ENCODE measurements around the gene ZRANB3.
"Not testable (repeated sequence)": the region's sequence is repeated elsewhere in the genome, so short reads cannot be mapped to it uniquely, and the experiment has no call there.

The ZRANB3 gene

GRCh38 chr2:135530313-135531230, at the start of gene ZRANB3:
TSS of gene ZRANB3 (minus strand) at chr2:135531218.
- DNase-seq (ENCODE audit: low read depth in 2 of 2), result peak; percentile 87 to 91

- DNase-seq (ENCODE audit: low read depth in 2 of 2), result no peak
Observed at GRCh38 chr2:135573620-135574019, 42.6 kb upstream of the ZRANB3 start.

GRCh38 chr2:135570884-135571283, 39.9 kb upstream of the ZRANB3 start:
- no peak for DNase-seq (ENCODE audit: low read depth in 2 of 2)

DNA sequence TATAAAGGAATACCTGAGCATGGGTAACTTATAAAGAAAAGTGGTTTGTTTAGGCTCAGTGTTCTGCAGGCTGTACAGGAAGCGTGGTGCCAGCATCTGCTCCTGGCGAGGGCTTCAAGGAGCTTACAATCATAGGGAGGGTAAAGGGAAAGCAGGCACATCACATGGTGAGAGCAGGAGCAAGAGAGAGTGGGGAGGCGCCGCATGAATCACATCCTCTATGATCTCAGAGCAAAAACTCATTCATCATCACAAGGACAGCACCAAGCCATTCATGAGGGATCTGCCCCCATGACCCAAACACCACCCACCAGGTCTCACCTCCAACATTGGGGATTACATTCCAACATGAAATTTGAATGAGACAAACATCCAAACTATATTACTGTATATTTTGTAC, 32.8 kb upstream of the ZRANB3 start:
- DNase-seq (ENCODE audit: low read depth in 2 of 2), result no peak

GRCh38 chr2:135561925-135562324, 30.9 kb upstream of the ZRANB3 start:
- DNase-seq (ENCODE audit: low read depth in 2 of 2), result no peak

- DNase-seq (ENCODE audit: low read depth in 2 of 2), result no peak
Observed at GRCh38 chr2:135557530-135557929, 26.5 kb upstream of the ZRANB3 start.

DNA sequence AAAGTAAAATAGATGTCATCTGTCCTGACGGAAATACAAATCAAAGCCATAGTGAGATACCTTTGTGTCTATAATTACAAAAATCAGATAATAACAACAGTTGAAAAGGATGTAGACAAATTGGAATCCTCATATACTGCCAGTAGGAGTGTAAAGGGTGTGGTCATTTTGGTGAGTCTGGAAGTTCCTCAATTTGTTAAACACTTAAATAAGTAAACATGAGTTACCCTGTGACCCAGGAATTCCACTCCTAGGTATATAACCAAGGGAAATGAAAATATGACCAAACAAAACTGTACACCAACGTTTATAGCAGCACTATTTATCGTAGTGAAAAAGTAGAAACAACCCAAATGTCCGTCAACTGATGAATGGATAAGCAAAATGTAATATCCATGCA, 24.3 kb upstream of the ZRANB3 start:
- DNase-seq (ENCODE audit: low read depth in 2 of 2), result no peak

- no peak for DNase-seq (ENCODE audit: low read depth in 2 of 2)
Observed at GRCh38 chr2:135552887-135553286, 21.9 kb upstream of the ZRANB3 start.

- no peak for DNase-seq (ENCODE audit: low read depth in 2 of 2)
Observed at GRCh38 chr2:135551356-135551755, 20.3 kb upstream of the ZRANB3 start.

DNA sequence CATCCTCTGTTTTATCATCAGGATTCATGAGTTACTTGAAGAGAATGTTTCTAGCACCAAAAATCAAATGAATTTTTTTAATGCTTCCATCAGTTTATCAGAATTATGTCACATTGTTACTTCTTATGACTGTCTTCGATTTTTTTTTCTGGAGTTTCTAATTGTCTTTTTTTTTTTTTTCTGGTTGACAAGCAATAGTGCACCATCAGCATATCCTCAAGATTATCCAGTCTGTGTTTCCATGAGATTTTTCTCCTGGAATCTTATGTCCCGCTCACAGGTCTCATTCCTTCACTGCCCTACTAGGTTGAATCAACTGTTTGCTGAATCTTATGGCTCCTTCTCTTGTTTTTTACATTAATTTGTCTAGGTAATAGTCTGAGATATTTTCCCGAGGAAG, 16.3 kb upstream of the ZRANB3 start:
- DNase-seq (ENCODE audit: low read depth in 2 of 2), result no peak

- no peak for DNase-seq (ENCODE audit: low read depth in 2 of 2)
Observed at GRCh38 chr2:135546436-135546835, 15.4 kb upstream of the ZRANB3 start.

DNA sequence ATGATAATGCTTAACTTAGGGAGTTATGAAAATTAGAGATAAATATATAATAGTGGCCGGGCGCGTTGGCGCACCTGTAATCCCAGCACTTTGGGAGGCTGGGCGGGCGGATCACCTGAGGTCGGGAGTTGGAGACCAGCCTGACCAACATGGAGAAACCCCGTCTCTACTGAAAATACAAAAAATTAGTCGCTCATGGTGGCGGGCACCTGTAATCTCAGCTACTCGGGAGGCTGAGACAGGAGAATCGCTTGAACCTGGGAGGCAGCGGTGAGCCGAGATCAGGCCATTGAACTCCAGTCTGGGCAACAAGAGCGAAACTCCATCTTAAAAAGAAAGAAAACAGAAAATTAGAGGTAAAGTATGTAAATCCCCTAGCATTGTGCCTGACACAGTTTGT, 2.5 kb upstream of the ZRANB3 start:
- not testable (repeated sequence) for DNase-seq (ENCODE audit: low read depth in 2 of 2)

GRCh38 chr2:135532581-135532980, 1.6 kb upstream of the ZRANB3 start:
- no peak for DNase-seq (ENCODE audit: low read depth in 2 of 2)

GRCh38 chr2:135531231-135532197, 496 bp upstream of the ZRANB3 start, which contains the start of gene R3HDM1:
TSS of gene R3HDM1 (plus strand) at chr2:135531484. CDS start at chr2:135604846, 73,362 bp downstream.
- peak; percentile 93 to 94 for DNase-seq (ENCODE audit: low read depth in 2 of 2)

- DNase-seq (ENCODE audit: low read depth in 2 of 2), result no peak
Observed at GRCh38 chr2:135528006-135528405, 3.0 kb downstream of the ZRANB3 start.

DNA sequence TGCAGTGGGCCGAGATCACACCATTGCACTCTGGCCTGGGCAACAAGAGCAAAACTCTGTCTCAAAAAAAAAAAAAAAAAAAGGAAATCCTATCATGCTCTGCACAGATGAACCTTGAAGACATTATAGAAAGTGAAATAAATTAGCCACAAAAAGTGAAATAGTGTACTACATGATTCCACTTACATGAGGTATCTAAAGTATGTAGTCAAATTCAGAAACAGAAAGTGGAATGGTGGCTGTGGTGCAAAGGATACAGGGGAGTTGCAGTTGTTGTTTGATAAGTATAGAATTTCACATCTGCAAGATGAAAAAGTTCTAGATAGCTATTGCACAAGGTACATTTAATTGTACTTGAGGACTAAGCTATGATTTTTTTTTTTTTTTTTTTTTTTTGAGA, 5.2 kb downstream of the ZRANB3 start:
- no peak for DNase-seq (ENCODE audit: low read depth in 2 of 2)

- no peak for DNase-seq (ENCODE audit: low read depth in 2 of 2)
Observed at GRCh38 chr2:135512099-135512498, 18.9 kb downstream of the ZRANB3 start.

DNA sequence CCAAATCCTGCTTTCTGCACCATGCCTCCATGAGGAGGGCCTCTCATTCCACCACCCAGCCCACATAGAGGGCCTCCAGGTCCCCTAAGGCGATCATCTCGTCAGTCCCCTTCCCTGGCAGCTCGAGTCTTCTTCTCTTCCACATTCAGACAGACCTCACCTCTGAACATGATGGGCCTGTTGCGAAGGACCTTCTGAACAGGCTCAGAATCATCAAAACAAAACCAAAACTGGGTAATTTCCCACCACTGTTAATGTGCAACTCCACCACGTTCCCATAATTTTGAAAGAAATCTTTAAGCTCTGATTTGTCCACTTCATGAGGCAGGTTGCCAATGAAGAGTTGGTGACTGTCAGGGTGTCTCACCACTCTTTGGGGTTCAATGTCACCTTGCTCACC, 20.4 kb downstream of the ZRANB3 start:
- DNase-seq (ENCODE audit: low read depth in 2 of 2), result no peak

- DNase-seq (ENCODE audit: low read depth in 2 of 2), result no peak
Observed at GRCh38 chr2:135504811-135505210, 26.2 kb downstream of the ZRANB3 start.

DNA sequence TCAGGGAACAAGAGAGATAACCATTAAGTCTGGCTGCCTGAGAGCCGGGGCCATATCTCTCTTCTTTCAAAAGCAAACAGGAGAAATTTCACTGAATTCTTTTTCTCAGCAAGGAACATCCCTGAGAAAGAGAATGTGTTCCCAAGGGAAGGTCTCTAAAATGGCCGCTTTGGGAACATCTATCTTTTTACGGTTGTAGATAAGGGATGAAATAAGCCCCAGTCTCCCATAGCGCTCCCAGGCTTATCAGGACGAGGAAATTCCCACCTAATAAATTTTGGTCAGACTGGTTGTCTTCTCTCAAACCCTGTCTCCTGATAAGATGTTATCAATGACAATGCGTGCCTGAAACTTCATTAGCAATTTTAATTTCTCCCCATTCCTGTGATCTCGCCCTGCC, 32.4 kb downstream of the ZRANB3 start:
- DNase-seq (ENCODE audit: low read depth in 2 of 2), result not testable (repeated sequence)

- no peak for DNase-seq (ENCODE audit: low read depth in 2 of 2)
Observed at GRCh38 chr2:135494917-135495316, 36.1 kb downstream of the ZRANB3 start.

DNA sequence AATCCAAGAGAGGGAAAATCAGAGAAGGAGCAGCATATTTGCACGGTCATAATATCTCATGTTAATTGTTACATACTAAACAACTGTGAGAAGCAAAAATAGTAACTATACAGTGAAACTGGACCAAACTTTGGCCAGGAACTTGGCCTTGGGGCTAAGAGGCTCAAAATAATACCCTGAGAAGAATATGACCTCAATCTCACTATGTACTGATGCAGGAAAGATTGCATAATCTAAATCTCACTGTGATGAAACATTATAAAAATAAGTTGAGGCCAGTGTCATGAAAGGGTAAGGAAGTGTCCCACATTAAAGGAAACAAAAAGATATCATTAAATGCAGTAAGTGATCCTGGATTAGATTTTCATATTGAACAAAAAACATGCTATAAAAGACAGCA, 36.5 kb downstream of the ZRANB3 start:
- no peak for DNase-seq (ENCODE audit: low read depth in 2 of 2)

Measured in stimulated activated CD4-positive, alpha-beta T cell treated with anti-CD3 and anti-CD28 coated beads, Interleukin-15, amount 100 ng/mL, for 48 hours (primary cell).